H9 (cell line): ENCODE data around the gene FAM174A. TPM values are rescaled to one million over a fixed set of nuclear protein-coding genes. Genes with fewer than 3 reads are reported as not detected.

ENCODE experiments used
- DNase-seq: peaks from one replicate; pipeline ENCODE4 v3.0.0-alpha.2; 2017
- H2AFZ ChIP-seq: one replicate; pipeline ENCODE4 v1.6.1; 2013; ENCODE audit warnings: mild to moderate bottlenecking, low read length, control low read depth, moderate library complexity
- H2AK5ac ChIP-seq: 2 replicates; pipeline ENCODE4 v1.6.1; 2013; ENCODE audit warnings: low read length, control low read depth, mixed read lengths; ENCODE audit not compliant: insufficient read length
- H2BK120ac ChIP-seq: one replicate; pipeline ENCODE4 v1.6.1; 2013; ENCODE audit warnings: low read depth, mild to moderate bottlenecking, low read length, control low read depth, inconsistent platforms; ENCODE audit not compliant: poor library complexity, severe bottlenecking
- H2BK12ac ChIP-seq: 2 replicates; pipeline ENCODE4 v1.6.1; 2013; ENCODE audit warnings: low read length, control low read depth, mixed read lengths, low read depth; ENCODE audit not compliant: insufficient read length
- H2BK15ac ChIP-seq: 2 replicates; pipeline ENCODE4 v1.6.1; 2013; ENCODE audit warnings: low read depth, low read length, control low read depth
- H2BK20ac ChIP-seq: one replicate; pipeline ENCODE4 v1.6.1; 2013; ENCODE audit warnings: low read depth, mild to moderate bottlenecking, low read length, control low read depth, inconsistent platforms; ENCODE audit not compliant: poor library complexity, severe bottlenecking
- H2BK5ac ChIP-seq: 2 replicates; pipeline ENCODE4 v1.6.1; 2013; ENCODE audit warnings: low read length, control low read depth, mixed read lengths; ENCODE audit not compliant: insufficient read length
- H3K14ac ChIP-seq: 2 replicates; pipeline ENCODE4 v1.6.1; 2013; ENCODE audit warnings: low read length, control low read depth; ENCODE audit not compliant: insufficient read depth
- H3K18ac ChIP-seq: 2 replicates; pipeline ENCODE4 v1.6.1; 2013; ENCODE audit warnings: low read depth, mild to moderate bottlenecking, mixed read lengths, low read length, control low read depth; ENCODE audit not compliant: insufficient read length
- H3K23ac ChIP-seq: 2 replicates; pipeline ENCODE4 v1.6.1; 2013; ENCODE audit warnings: low read length, control low read depth, mixed read lengths, low read depth; ENCODE audit not compliant: insufficient read length
- H3K23me2 ChIP-seq: 2 replicates; pipeline ENCODE4 v1.6.1; 2013; ENCODE audit warnings: low read depth, mild to moderate bottlenecking, mixed read lengths, low read length, control low read depth; ENCODE audit not compliant: insufficient read length, poor library complexity, severe bottlenecking
- H3K27ac ChIP-seq: 2 replicates; pipeline ENCODE4 v1.5.1; 2013; ENCODE audit warnings: low read length, control low read depth, mixed read lengths, low read depth; ENCODE audit not compliant: insufficient read length
- H3K27me3 ChIP-seq: 2 replicates; pipeline ENCODE4 v1.6.1; 2013; ENCODE audit warnings: low read length, control low read depth, inconsistent platforms; ENCODE audit not compliant: insufficient read depth
- H3K4ac ChIP-seq: 2 replicates; pipeline ENCODE4 v1.6.1; 2013; ENCODE audit warnings: low read depth, mild to moderate bottlenecking, control low read depth, inconsistent platforms, low read length, moderate library complexity
- H3K4me1 ChIP-seq: 2 replicates; pipeline ENCODE4 v1.6.1; 2013; ENCODE audit warnings: low read length, control low read depth, inconsistent platforms; ENCODE audit not compliant: insufficient read depth
- H3K4me2 ChIP-seq: 2 replicates; pipeline ENCODE4 v1.6.1; 2013; ENCODE audit warnings: low read length, control low read depth, mixed read lengths; ENCODE audit not compliant: insufficient read length, insufficient read depth
- H3K56ac ChIP-seq: 2 replicates; pipeline ENCODE4 v1.6.1; 2013; ENCODE audit warnings: low read depth, mild to moderate bottlenecking, mixed read lengths, low read length, control low read depth; ENCODE audit not compliant: insufficient read length
- H3K79me1 ChIP-seq: 2 replicates; pipeline ENCODE4 v1.6.1; 2013; ENCODE audit warnings: low read depth, mild to moderate bottlenecking, moderate library complexity, low read length, control low read depth, inconsistent platforms; ENCODE audit not compliant: insufficient read depth, poor library complexity, severe bottlenecking
- H3K79me2 ChIP-seq: 2 replicates; pipeline ENCODE4 v1.6.1; 2013; ENCODE audit warnings: low read length, control low read depth, inconsistent platforms; ENCODE audit not compliant: insufficient read depth
- H3K9ac ChIP-seq: 2 replicates; pipeline ENCODE4 v1.6.1; 2013; ENCODE audit warnings: low read length, control low read depth, mixed read lengths; ENCODE audit not compliant: insufficient read length; ENCODE audit errors: extremely low read depth
- H3K9me3 ChIP-seq: one replicate; pipeline ENCODE4 v1.6.1; 2013; ENCODE audit warnings: low read depth, low read length, inconsistent platforms; ENCODE audit not compliant: control insufficient read depth
- H3T11ph ChIP-seq: one replicate; pipeline ENCODE4 v1.6.1; 2013; ENCODE audit warnings: mild to moderate bottlenecking, low read length, control low read depth, inconsistent platforms
- H4K20me1 ChIP-seq: one replicate; pipeline ENCODE4 v1.6.1; 2013; ENCODE audit not compliant: control insufficient read depth, insufficient read length, insufficient read depth
- H4K5ac ChIP-seq: 2 replicates; pipeline ENCODE4 v1.6.1; 2013; ENCODE audit warnings: low read depth, mild to moderate bottlenecking, mixed read lengths, low read length, control low read depth; ENCODE audit not compliant: insufficient read length
- H4K8ac ChIP-seq: replicated peaks from 2 replicates; pipeline ENCODE4 v1.6.1; 2013; ENCODE audit warnings: low read length, control low read depth, mixed read lengths, low read depth; ENCODE audit not compliant: insufficient read length
- H4K91ac ChIP-seq: 2 replicates; pipeline ENCODE4 v1.6.1; 2013; ENCODE audit warnings: low read depth, mild to moderate bottlenecking, moderate library complexity, mixed read lengths, low read length, control low read depth; ENCODE audit not compliant: insufficient read length
- H3K27ac Mint-ChIP-seq, 3 experiments: 2 replicates in 2 of 3; 3 replicates in 1 of 3; pipeline ENCODE4 v1.8.0; 2020 to 2021; ENCODE audit warnings: mixed read lengths in 3 of 3, mild to moderate bottlenecking in 1 of 3, moderate library complexity in 1 of 3
- H3K27me3 Mint-ChIP-seq: 2 replicates; pipeline ENCODE4 v1.8.0; 2021; ENCODE audit warnings: low read depth, mild to moderate bottlenecking, moderate library complexity, mixed read lengths
- H3K36me3 Mint-ChIP-seq, 3 experiments: 2 replicates in 2 of 3; 3 replicates in 1 of 3; pipeline ENCODE4 v1.8.0; 2020 to 2021; ENCODE audit warnings: low read depth in 3 of 3, mixed read lengths in 3 of 3; ENCODE audit not compliant: insufficient read depth in 1 of 3
- H3K4me1 Mint-ChIP-seq, 2 experiments: 2 replicates each; pipeline ENCODE4 v1.8.0; 2020; ENCODE audit warnings: mixed read lengths in 2 of 2
- H3K4me3 Mint-ChIP-seq, 2 experiments: 2 replicates in 1 of 2; 3 replicates in 1 of 2; pipeline ENCODE4 v1.8.0; 2020 to 2021; ENCODE audit warnings: mild to moderate bottlenecking in 2 of 2, mixed read lengths in 2 of 2, moderate library complexity in 1 of 2
- H3K9me3 Mint-ChIP-seq, 2 experiments: 2 replicates in 1 of 2; 3 replicates in 1 of 2; pipeline ENCODE4 v1.8.0; 2020; ENCODE audit warnings: mild to moderate bottlenecking in 2 of 2, mixed read lengths in 2 of 2, moderate library complexity in 1 of 2
- CTCF ChIP-seq: fragments of 200-600 bp; sonication (generic); conservative IDR thresholded peaks from 3 replicates; pipeline ENCODE4 v1.8.0; 2021; ENCODE audit warnings: antibody characterized with exemption, mild to moderate bottlenecking
- WGBS: extraction: QIAGEN DNeasy Blood & Tissue Kit; methylation state at CpG from one replicate; pipeline ENCODE4 v1.1.7; 2013; ENCODE audit warnings: missing lambda C conversion rate, low lambda C conversion rate, mixed read lengths; ENCODE audit not compliant: insufficient read length; ENCODE audit errors: extremely low coverage; 5-methylcytosine and 5-hydroxymethylcytosine counted together
- total RNA-seq: library from RNA; stranded (reverse); gene quantifications from 2 replicates; pipeline ENCODE4 v1.2.1, GENCODE V29; 2021

Gene FAM174A
- total RNA-seq, 1 experiment from 2014 or later, result 4.3 TPM

GRCh38 chr5:100595812-100596173 is 60.6 kb downstream of the FAM174A start:
- Histone ChIP-seq H2BK12ac (no peak overlapping the region), H3K27me3 (no peaks in the 10 kb centered on the region), H2BK5ac (no peak overlapping the region), H3K9me3 (no peaks in the 10 kb centered on the region), H2BK15ac (no peak overlapping the region), H2BK20ac (no peak overlapping the region), H3K27ac (no peak overlapping the region), H2BK120ac (no peak overlapping the region), H4K8ac (no peak overlapping the region), H3T11ph (no peak overlapping the region), H3K4me2 (no peak overlapping the region), H3K23me2 (no peaks in the 10 kb centered on the region), H3K4me1 (no peaks in the 10 kb centered on the region), H3K4ac (no peak overlapping the region), H4K20me1 (no peaks in the 10 kb centered on the region), H3K79me1 (no peaks in the 10 kb centered on the region), H3K18ac (no peak overlapping the region), H3K14ac (no peak overlapping the region), H3K9ac (no peak overlapping the region), H3K79me2 (no peaks in the 10 kb centered on the region), H3K56ac (no peak overlapping the region), H2AK5ac (no peak overlapping the region), H4K5ac (no peak overlapping the region), H2AFZ (no peak overlapping the region), H3K23ac (no peak overlapping the region), H4K91ac (no peak overlapping the region)
- no peak overlapping the region for H3K4me3 Mint-ChIP-seq
- H3K4me1 Mint-ChIP-seq, result peaks cover 7 to 8% of the 10 kb centered on the region in 2 experiments
- TF ChIP-seq CTCF, result no peak
- no peak for DNase-seq
- no peaks in the 10 kb centered on the region for H3K36me3 Mint-ChIP-seq
- no CpG with 5 or more reads among the region's 3 CpGs for WGBS
- H3K27ac Mint-ChIP-seq, result no peak overlapping the region
- no peaks in the 10 kb centered on the region for H3K27me3 Mint-ChIP-seq
- H3K9me3 Mint-ChIP-seq, result no peaks in the 10 kb centered on the region
